ENCODE measurements around the gene PCDH9. TPM values are rescaled to one million over a fixed set of nuclear protein-coding genes. Genes with fewer than 3 reads are reported as not detected.

PCDH9 gene
- total and polyA plus RNA-seq, 11 donors: 3.0 to 39.6 (median 21.6) TPM

DNA sequence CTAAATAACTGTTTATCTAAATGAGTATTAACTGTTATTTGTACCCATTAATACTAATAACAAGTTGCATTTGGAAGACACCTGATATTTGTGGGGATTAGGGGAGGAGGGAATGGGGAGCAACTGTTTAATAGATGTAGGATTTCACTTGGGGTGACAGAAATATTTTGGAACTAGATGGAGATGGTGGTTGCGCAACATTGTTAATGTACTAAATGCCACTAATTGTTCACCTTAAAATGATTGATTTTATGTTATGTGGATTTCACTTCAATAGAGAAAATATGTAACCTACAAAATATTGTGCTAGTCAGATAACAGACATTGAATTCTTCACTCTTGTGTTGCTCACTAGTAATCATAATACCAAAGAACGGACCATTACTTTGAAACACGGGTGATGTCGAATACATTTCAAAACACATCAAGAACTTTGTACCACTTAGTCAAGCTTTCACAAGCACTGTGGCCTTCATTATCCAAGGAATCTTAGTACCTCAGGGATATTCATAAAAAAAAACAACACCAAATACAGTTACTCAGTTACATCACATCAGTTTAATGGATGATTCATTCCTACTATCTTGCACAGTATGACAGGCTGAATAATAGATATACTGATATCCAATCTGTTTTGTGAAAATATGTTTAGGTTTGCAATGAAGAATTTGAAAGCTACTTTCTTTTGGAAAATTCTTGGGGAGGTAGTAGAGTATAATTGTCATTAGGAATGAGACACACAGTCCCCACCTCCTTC is 721.8 kb downstream of the PCDH9 start:
- no peaks in the 10 kb centered on the region for H3K27me3 ChIP-seq
- no peak overlapping the region for H3K4me3 ChIP-seq
- 83 to 99% (median 94%) methylated on average over 4 of the region's 4 CpGs for WGBS, 4 donors
- no peaks in the 10 kb centered on the region for H3K9me3 ChIP-seq
- DNase-seq: no peak
- H3K36me3 ChIP-seq: no peaks in the 10 kb centered on the region
- TF ChIP-seq POLR2A (IDR thresholded peaks at IDR 0.05): no peak
- TF ChIP-seq, protein P1, sequence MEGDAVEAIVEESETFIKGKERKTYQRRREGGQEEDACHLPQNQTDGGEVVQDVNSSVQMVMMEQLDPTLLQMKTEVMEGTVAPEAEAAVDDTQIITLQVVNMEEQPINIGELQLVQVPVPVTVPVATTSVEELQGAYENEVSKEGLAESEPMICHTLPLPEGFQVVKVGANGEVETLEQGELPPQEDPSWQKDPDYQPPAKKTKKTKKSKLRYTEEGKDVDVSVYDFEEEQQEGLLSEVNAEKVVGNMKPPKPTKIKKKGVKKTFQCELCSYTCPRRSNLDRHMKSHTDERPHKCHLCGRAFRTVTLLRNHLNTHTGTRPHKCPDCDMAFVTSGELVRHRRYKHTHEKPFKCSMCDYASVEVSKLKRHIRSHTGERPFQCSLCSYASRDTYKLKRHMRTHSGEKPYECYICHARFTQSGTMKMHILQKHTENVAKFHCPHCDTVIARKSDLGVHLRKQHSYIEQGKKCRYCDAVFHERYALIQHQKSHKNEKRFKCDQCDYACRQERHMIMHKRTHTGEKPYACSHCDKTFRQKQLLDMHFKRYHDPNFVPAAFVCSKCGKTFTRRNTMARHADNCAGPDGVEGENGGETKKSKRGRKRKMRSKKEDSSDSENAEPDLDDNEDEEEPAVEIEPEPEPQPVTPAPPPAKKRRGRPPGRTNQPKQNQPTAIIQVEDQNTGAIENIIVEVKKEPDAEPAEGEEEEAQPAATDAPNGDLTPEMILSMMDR (IDR thresholded peaks at IDR 0.05): no peak
- H3K27ac ChIP-seq: no peak overlapping the region
- intact Hi-C loops (cut with DNase I): no loop called here
- H3K4me1 ChIP-seq: no peaks in the 10 kb centered on the region
- no peak for ATAC-seq

GRCh38 chr13:66506979-66507378 is 723.2 kb downstream of the PCDH9 start:
- TF ChIP-seq, protein P1 (IDR thresholded peaks at IDR 0.05): no peak
- TF ChIP-seq POLR2A (IDR thresholded peaks at IDR 0.05): no peak
- no peak overlapping the region for H3K27ac ChIP-seq
- WGBS, 4 donors: 81 to 90% (median 86%) methylated on average over 2 of the region's 2 CpGs
- H3K36me3 ChIP-seq: no peaks in the 10 kb centered on the region
- H3K4me3 ChIP-seq: no peak overlapping the region
- H3K9me3 ChIP-seq: no peaks in the 10 kb centered on the region
- H3K4me1 ChIP-seq: no peaks in the 10 kb centered on the region
- DNase-seq: no peak
- intact Hi-C loops (cut with DNase I): no loop called here
- no peaks in the 10 kb centered on the region for H3K27me3 ChIP-seq
- ATAC-seq: no peak

- intact Hi-C loops (cut with DNase I): no loop called here
- ATAC-seq: no peak
- 77 to 86% (median 81%) methylated on average over 7 of the region's 7 CpGs for WGBS, 4 donors
Observed at GRCh38 chr13:66506051-66506777, 723.9 kb downstream of the PCDH9 start.

DNA sequence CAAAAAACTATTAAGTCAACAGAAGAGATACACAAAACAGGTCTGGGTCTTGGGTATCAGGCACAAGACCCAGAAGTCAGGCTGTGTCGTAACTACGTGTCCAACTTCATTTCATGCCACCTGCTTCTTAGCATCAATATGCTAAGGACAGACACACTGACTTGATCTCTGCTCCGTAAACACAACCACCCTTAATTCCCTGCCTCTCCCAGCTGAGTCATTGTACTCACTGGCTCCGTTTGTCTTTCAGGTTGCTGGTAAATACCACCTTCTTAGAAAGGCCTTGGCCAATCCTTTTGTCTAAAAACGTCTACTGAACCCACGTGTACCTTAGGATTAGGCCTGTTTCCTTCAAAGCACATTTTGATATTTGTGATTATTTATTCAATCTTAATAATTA is 726.2 kb downstream of the PCDH9 start:
- H3K9me3 ChIP-seq: no peaks in the 10 kb centered on the region
- no peak overlapping the region for H3K4me3 ChIP-seq
- intact Hi-C loops (cut with DNase I): no loop called here
- H3K4me1 ChIP-seq: no peaks in the 10 kb centered on the region
- no peaks in the 10 kb centered on the region for H3K27me3 ChIP-seq
- 69 to 78% (median 73%) methylated on average over 6 of the region's 6 CpGs for WGBS, 4 donors
- no peaks in the 10 kb centered on the region for H3K36me3 ChIP-seq
- H3K27ac ChIP-seq: no peak overlapping the region
- no peak for TF ChIP-seq POLR2A (IDR thresholded peaks at IDR 0.05)
- TF ChIP-seq, protein P1 (IDR thresholded peaks at IDR 0.05): no peak
- no peak for ATAC-seq
- DNase-seq: no peak

More at GRCh38 chr13:66506051-66506777, 723.9 kb downstream of the PCDH9 start:
- Histone ChIP-seq H3K9me3 (no peaks in the 10 kb centered on the region), H3K4me3 (no peak overlapping the region), H3K4me1 (no peaks in the 10 kb centered on the region), H3K27ac (no peak overlapping the region), H3K36me3 (no peaks in the 10 kb centered on the region), H3K27me3 (no peaks in the 10 kb centered on the region)
- TF ChIP-seq, protein P1 (IDR thresholded peaks at IDR 0.05): no peak
- TF ChIP-seq POLR2A (IDR thresholded peaks at IDR 0.05): no peak
- no peak for DNase-seq

Measured in heart left ventricle (tissue), 16 donors.